GM19455 (cell line): ENCODE measurements around the gene DOCK2.
"Not testable (repeated sequence)": the region's sequence is repeated elsewhere in the genome, so short reads cannot be mapped to it uniquely, and the experiment has no call there.

Source experiments
- ATAC-seq: cut with Tn5 transposase; IDR thresholded peaks from one replicate; pipeline ENCODE4 v1.9.1; 2021; ENCODE audit not compliant: unreplicated experiment

Gene DOCK2

DNA sequence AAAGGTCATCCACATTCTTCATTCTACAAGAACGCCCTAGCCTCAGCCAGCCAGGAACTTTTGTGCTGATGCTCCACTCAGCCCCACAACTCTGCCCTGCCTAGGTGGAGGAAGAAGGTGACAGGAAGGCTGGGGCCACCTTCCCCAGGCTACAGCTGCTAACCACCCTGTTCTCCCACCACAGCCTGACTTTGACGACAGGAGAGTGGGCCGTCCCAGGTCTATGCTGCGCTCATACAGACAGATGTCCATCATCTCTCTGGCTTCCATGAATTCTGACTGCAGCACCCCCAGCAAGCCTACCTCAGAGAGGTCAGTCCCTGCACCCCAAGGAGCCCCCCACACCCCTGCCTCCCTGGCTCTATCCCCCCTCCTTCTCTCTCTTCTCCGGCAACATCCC lies 440.5 kb downstream of the DOCK2 start:
- ATAC-seq, result no peak

DNA sequence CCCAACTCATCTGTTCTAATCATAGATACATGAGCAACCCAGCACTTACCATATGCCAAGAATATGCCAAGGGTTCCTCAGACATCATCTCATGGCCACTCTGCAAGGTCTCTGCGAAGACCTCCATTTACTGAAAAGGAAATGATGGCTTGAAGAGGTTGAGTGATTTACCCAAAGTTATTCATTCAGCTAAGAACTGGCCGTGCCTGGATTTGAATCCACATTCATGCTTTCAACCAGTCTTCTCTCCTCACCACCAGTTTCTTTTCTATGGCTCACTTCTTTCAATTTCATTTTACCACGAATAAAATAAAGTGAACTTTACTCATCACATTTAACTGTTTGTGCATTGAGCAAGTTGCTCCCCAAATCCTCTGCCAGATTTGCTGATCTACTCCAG lies 441.4 kb downstream of the DOCK2 start:
- ATAC-seq, result no peak

DNA sequence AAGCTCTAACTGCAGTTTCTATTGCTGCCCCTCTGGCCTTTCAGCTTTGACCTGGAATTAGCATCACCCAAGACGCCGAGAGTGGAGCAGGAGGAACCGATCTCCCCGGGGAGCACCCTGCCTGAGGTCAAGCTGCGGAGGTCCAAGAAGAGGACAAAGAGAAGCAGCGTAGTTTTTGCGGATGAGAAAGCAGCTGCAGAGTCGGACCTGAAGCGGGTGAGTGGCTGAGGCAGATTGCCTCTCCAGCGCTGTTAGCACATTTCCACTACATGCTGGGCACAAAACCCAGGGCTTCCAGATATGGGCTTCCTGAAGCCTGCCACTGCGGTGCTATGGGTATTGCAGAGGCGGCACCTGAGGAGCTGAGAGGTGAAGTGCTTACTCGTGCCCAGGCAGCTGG lies 441.9 kb downstream of the DOCK2 start:
- no peak for ATAC-seq

DNA sequence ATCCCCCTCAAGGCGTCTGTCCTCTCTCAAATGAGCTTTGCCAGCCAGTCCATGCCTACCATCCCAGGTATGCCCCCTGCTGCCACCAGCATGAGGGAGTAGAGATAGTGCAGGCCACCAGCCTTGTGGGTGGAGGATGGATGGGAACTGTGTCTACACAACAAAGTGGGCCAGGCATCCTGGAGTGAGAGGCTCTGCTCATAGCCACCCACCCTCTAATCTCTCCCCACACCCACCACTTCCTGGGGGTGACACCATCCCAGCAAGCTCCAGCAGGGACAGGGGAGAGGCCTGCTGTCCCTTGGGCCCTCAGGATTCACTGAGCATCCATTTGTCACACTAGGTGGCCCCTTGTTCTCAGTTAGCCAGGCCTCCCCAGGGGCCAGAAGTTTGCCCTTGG lies 443.1 kb downstream of the DOCK2 start:
- no peak for ATAC-seq

DNA sequence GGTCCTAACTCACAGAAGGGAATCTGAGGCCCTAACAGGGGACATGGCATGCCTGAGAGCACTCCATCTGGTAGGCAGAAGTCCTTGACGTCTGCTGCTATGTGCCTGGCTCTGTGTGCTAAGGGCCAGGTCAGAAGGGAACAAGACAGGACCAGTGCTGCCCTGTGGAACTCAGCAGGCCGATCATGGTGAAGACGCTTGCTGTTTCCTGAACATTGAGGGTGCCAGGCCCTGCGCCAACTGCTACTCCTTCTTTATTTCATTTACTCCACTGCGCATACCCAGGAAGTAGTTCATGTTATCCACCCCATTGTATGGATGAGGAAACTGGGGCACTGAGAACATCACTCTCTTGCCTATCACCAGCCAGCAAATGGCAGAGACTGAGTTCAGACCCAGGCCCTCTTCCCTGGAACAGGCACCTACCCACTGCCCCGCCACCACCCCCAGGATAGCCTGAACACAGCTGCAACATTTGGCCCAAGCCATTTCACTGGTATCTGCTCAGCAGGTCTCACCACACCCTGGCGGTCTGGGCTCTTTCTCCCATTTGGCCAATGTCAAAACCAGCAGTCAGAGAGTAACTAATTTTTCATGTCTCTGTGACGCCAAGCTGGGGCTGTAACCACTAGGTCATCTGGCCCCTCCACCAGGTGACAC lies 443.8 kb downstream of the DOCK2 start:
- no peak for ATAC-seq

DNA sequence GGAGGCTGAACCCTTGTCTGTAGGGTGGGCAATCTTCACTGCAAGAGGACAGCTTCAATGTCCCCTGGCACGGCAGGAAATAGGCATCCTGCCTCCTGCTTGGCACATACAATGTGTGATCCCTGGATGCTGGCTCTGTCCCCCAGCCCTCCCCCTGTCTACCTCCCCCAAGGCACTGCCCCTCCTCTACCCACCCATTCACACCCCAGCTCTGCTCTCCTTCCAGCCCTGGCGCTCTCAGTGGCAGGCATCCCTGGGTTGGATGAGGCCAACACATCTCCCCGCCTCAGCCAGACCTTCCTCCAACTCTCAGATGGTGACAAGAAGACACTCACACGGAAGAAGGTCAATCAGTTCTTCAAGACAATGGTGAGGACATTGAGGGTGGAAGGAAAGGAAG lies 444.5 kb downstream of the DOCK2 start:
- no peak for ATAC-seq

DNA sequence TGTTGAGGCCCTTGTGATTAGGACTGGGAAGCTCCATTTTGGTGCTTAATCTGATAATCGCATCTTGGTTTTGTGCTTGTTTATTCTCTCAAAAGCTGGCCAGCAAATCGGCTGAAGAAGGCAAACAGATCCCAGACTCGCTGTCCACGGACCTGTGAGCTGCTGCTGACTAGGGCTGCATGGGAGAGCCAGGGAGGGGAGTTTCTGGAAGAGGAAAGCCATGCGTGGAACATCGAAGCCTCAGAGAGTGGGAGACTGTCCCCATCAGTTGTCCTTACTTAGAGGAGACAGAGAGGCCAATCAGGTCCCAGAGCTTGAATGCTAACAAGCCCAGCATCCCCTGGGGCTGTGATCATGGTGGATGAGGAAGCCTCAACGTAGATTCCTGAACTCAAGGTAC lies 445.6 kb downstream of the DOCK2 start:
- no peak for ATAC-seq

DNA sequence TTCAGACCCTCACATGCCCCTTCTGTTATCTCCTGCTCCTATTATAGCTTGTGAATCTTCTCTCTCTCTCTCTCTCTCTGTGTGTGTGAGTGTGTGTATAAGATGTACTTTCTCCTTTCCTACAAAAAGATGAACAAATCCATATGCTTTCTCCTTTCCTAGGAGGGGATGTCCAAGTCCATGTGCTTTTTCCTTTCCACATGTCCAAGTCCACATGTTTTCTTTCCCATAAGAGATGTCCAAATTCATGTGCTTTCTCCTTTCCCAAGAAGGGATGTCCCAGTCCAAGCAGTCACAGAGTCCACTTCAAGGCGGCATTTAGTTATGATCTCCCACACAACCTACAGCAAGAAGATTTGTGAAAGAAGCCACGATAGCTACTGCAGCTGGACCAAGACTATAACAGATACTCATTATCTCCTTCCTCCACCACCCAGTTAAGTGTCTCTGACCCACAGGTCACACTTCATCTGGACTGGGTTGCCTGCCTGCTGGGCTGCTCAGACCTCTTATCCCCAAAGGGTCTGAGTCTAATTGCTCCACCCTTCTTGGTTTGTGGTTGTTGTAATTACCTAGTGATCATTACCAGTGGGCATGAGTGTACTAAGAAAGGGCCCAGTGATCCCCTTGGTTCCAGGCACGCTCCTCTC lies 450.2 kb downstream of the DOCK2 start:
- no peak for ATAC-seq

DNA sequence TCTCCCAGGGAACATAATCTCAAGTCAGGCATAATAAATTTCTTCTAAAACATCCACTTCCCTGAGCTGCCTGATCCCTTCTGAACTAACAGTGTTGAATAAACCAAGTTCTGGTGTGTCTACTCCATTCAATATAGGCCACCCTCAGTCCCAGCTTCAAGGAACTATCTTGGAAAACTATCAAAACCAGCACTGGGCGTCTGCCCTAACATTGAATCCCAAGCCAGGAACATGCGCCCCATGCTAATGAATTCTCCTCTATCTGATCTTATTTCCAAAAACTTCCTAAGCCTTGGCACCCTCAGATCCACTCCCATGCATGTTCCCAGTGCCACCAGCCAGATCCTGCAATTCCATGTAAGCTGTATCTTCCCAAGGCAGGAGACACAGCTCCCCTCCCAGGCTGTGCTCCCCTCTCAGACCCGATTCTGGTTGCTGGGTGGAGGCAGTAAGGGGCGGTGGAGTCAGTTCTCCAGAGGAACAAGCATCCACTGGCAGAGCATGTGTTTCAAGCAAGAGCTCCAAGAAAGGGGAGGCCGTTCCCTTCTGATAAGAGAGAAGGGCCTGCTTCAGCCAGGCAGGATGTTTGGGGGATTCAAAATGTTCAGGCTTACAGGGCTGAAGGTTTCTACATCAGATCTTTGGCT lies 455.5 kb downstream of the DOCK2 start:
- ATAC-seq, result no peak

DNA sequence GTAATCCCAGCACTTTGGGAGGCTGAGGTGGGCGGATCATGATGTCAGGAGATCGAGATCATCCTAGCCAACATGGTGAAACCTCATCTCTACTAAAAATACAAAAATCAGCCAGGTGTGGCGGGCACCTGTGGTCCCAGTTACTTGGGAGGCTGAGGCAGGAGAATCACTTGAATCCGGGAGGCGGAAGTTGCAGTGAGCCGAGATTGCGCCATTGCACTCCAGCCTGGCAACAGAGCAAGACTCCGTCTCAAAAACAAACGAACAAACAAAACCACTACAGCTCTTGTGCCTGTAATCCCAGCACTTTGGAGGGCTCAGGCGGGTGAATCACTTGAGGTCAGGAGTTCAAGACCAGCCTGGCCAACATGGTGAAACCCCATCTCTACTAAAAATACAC lies 457.3 kb downstream of the DOCK2 start:
- not testable (repeated sequence) for ATAC-seq

DNA sequence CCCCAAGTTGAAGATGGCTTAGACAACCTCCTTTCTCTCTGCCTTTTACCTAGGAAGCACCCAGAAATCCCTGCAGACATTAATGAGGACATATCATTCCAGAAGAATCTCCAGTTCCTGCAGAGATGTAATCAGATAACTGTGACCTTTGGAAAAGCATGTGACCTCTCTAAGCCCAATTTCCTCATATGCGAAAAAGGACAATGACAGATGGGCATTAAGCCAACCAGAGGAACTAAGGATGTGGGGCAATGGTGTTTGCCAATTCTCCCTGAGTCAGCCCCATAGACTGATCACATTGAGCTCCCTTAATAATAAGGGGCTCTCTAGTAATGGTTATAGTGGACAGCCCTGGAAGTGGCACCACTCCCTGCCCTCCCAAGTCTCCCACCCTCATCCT lies 458.6 kb downstream of the DOCK2 start:
- ATAC-seq, result no peak

DNA sequence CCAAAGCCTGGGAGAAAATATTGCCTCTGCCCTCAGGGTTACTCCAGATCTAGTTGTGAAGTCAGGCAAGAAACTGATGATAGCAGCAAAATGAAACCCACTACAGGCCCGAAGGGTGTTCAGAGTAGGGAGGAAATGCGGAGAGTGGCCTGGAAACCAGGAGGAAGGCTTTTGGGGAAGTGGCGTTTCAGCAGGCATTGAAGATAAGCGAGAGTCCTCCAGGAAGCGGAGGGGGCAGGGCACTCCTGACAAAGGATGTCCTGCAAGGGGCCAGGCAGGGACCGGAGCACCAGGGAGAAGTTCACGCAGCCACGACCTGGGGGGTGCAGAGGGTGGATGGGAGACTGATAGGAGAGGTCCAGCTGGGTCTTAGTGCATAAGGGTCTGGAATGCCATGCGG lies 460.9 kb downstream of the DOCK2 start:
- ATAC-seq, result no peak

DNA sequence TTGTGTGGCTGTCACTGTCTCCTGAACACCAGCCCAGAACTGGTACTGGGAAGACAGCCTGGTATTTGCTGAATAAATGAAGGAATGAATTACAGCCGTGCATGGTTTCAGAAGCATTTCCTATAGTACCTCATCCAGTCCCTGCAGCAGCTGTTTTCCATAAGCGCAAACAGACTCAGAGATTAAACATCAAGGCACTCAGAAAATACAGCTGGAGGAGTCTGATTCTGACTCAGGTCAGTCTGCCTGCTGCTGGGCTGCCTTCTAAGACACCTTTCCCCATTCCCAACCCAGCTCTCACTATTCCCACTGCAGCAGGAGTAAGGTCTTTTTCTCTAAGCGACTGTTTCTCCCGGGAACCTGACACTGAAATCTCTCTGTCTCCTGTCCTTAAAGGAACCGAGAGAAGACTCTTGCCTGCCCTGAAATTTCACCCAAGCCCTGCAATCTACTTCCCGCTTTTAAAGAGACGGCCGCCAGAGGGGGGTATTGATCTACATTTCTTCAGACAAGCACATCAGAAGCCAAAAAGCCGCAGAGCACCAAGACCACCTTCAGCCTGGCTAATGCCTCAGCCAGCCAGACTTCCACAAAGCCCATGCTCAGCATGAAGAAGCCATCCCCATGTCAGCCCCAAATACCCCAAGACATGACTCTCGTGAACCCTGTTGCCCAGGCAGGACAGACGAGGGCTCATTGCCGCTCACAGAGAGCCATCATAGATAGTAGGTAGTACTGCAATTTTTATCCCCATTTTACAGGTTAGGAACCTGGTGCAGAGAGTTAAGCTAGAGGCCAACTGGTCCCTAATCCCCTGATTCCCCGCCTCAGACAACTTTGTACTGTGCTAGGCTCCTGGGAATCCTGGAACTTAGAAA lies 463.2 kb downstream of the DOCK2 start:
- ATAC-seq, result no peak

DNA sequence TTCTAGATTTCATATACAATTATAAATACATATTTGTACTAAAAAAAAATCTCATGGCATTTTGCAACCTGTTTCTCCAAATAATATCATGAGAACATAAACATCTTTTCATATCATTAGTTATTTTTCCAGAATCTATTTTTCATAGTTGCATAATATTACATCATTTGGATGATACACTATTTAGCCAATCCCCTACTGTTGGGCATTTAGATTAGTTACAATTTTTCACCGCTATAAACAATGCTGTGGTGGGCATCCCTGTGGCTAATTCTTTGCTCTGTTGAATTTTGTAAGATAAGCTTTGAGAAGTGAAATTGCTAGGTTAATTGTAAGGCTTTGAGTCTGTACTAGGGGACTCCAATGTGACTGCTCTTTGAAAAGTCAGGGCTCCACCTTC lies 466.4 kb downstream of the DOCK2 start:
- no peak for ATAC-seq

DNA sequence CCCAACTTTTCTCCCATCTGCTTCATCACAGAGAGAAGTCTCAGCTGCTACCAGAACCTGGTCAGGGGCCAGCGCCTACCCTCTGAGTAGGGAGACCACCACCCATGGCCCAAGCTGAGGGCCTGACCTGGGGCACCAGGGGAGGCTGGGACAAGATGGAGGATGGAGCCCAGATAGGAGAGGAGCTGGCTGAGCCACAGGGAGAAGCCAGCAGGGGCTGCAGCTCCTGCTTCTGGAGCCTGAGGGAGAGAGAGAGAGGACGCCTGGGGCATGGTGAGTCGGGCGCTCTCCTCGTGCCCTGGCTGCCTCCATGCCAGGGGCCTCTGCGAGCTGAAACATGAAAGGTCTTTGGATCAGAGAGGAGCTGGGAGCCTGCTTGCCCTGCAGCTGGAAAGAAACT lies 467.2 kb downstream of the DOCK2 start:
- no peak for ATAC-seq

DNA sequence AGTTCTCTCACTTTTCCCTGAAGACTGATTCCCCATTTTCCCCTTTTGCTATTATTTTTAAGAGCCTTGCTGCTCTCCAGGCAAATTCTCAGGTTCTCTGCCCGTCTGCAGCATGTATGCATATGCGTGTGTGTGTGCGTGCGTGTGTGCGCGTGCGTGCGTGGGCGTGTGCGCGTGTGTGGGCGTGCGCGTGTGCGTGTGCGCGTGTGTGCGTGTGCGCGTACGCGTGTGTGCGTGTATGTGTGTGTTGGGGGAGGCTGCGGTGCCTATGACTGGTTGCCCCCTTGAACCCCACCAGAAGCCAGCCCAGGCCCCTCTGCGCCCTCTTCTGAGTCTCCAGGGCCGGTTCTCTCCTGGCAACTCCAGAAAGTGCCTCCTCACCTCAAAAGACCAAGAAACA lies 467.6 kb downstream of the DOCK2 start:
- ATAC-seq, result no peak

DNA sequence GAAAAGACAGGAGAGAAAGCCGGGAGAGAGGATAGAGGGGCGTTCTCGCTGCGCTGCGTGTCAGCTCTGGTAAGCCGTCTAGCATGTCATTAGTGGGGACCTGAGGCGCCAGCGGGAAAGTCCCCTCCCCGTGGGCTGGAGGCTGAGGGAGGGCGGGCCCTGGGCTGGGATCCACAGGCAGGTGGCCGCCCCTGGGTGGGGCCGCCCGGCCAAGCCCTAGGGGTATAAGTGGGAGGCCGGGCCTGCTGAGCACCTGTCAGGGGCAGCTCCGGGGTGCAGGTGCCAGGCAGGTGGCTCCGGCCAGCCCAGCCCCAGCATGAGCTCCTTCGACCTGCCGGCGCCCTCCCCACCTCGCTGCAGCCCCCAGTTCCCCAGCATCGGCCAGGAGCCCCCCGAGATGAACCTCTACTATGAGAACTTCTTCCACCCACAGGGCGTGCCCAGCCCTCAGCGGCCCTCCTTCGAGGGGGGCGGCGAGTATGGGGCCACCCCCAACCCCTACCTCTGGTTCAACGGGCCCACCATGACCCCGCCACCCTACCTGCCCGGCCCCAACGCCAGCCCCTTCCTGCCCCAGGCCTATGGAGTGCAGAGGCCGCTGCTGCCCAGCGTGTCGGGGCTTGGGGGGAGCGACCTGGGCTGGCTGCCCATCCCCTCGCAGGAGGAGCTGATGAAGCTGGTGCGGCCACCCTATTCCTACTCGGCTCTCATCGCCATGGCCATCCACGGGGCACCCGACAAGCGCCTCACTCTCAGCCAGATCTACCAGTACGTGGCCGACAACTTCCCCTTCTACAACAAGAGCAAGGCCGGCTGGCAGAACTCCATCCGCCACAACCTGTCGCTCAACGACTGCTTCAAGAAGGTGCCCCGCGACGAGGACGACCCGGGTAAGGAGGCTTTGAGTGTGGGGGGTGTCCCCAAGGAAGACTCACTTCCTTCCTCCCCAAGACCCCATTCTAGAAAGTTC lies 468.9 kb downstream of the DOCK2 start, which contains the start of gene FOXI1:
FOXI1 (plus strand) TSS at position 256 of the 970 bp plus-strand sequence; CDS start at position 317, 61 bp downstream.
- ATAC-seq, result no peak

DNA sequence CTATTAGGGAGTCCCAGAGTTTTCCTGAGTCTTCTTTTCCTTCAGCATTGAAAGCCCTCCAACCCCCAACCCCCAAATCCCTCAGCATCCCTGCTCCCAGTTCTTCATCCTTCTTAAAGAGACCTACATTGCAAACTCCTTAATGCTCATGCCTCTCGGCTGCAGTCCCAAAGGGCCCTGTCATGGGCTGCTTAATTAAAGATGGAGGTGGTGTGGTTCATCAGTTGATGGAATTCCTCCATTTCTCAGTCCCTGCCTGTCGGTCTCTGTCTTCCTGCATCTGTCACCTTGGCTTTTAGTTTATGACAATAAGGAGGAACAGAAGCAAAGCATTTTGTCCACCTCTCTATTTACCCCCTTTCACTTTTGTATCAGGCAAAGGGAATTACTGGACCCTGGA lies 470.6 kb downstream of the DOCK2 start:
- ATAC-seq, result no peak

DNA sequence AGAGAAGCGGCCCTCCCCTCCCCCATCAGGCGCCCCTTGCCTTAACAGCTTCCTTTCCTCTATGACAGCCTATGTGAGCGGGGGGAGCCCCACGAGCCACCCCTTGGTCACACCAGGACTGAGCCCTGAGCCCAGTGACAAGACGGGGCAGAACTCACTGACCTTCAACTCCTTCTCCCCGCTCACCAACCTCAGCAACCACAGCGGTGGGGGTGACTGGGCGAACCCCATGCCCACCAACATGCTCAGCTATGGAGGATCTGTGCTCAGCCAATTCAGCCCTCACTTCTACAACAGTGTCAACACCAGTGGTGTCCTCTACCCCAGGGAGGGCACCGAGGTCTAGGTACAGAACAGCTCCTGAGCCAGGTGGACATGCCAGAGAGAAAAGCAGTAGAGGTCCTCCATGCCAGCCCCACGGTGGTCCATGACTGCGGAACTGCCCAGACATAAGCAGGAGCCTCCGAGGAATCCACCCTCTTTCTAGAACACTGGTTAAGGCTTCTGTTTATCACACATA lies 471.3 kb downstream of the DOCK2 start:
- ATAC-seq, result no peak
